ENCODE measurements around the gene MTMR8.

DNA sequence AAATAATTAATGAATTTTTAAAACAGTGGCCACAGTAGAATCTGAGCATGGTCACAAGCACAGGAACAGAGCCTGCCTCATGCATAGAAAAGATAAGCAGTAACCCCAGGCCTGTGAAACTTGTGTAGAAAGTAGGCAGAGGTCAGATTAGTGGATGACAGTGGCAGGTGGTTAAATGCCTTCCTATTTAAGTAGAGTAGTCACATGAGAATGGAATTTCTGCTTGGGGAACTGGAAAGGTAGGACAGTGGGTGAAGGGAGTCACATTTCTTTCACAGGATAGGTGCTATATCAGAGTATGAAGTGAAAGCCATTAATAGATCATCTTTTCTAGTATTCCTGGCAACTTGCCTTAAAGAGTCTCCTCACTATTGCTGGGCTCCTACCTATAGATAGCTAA is 130.0 kb downstream of the MTMR8 start:
- TF ChIP-seq, protein P1, sequence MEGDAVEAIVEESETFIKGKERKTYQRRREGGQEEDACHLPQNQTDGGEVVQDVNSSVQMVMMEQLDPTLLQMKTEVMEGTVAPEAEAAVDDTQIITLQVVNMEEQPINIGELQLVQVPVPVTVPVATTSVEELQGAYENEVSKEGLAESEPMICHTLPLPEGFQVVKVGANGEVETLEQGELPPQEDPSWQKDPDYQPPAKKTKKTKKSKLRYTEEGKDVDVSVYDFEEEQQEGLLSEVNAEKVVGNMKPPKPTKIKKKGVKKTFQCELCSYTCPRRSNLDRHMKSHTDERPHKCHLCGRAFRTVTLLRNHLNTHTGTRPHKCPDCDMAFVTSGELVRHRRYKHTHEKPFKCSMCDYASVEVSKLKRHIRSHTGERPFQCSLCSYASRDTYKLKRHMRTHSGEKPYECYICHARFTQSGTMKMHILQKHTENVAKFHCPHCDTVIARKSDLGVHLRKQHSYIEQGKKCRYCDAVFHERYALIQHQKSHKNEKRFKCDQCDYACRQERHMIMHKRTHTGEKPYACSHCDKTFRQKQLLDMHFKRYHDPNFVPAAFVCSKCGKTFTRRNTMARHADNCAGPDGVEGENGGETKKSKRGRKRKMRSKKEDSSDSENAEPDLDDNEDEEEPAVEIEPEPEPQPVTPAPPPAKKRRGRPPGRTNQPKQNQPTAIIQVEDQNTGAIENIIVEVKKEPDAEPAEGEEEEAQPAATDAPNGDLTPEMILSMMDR (optimal IDR thresholded peaks at IDR 0.05 in 1 of 3, IDR thresholded peaks at IDR 0.05 in 1 of 3, conservative IDR thresholded peaks at IDR 0.05 in 1 of 3; ENCODE audit: extremely low read depth in 1 of 3, insufficient read depth in 2 of 3, low read length in 3 of 3) = no peak
- no peak for TF ChIP-seq EZH2 (IDR thresholded peaks at IDR 0.05; ENCODE audit: low read length)

Measured in keratinocyte (primary cell).